ENCODE measurements around the gene DOCK2.
"Not testable (repeated sequence)": the region's sequence is repeated elsewhere in the genome, so short reads cannot be mapped to it uniquely, and the experiment has no call there.

DOCK2 gene

GRCh38 chr5:169756071-169756765 is 119.1 kb downstream of the DOCK2 start:
- DNase-seq (ENCODE audit: low spot score) = no peak

- DNase-seq (ENCODE audit: low spot score) = no peak
Measured at GRCh38 chr5:169757016-169757415, 119.9 kb downstream of the DOCK2 start.

- DNase-seq (ENCODE audit: low spot score) = no peak
Measured at GRCh38 chr5:169758886-169759285, 121.8 kb downstream of the DOCK2 start.

GRCh38 chr5:169760229-169760628 is 123.2 kb downstream of the DOCK2 start:
- no peak for DNase-seq (ENCODE audit: low spot score)

GRCh38 chr5:169762338-169763095 is 125.4 kb downstream of the DOCK2 start:
- DNase-seq (ENCODE audit: low spot score) = no peak

GRCh38 chr5:169763376-169764017 is 126.4 kb downstream of the DOCK2 start:
- DNase-seq (ENCODE audit: low spot score) = no peak

- no peak for DNase-seq (ENCODE audit: low spot score)
Measured at GRCh38 chr5:169764018-169764378, 126.9 kb downstream of the DOCK2 start.

- no peak for DNase-seq (ENCODE audit: low spot score)
Measured at GRCh38 chr5:169765176-169765996, 128.3 kb downstream of the DOCK2 start.

GRCh38 chr5:169766943-169767342 is 129.9 kb downstream of the DOCK2 start:
- not testable (repeated sequence) for DNase-seq (ENCODE audit: low spot score)

GRCh38 chr5:169767938-169768337 is 130.9 kb downstream of the DOCK2 start:
- DNase-seq (ENCODE audit: low spot score) = no peak

GRCh38 chr5:169768416-169768815 is 131.3 kb downstream of the DOCK2 start:
- no peak for DNase-seq (ENCODE audit: low spot score)

- no peak for DNase-seq (ENCODE audit: low spot score)
Measured at GRCh38 chr5:169770109-169770508, 133.0 kb downstream of the DOCK2 start.

- no peak for DNase-seq (ENCODE audit: low spot score)
Measured at GRCh38 chr5:169772256-169772655, 135.2 kb downstream of the DOCK2 start.

GRCh38 chr5:169772688-169773087 is 135.6 kb downstream of the DOCK2 start:
- DNase-seq (ENCODE audit: low spot score) = no peak

- DNase-seq (ENCODE audit: low spot score) = no peak
Measured at GRCh38 chr5:169777159-169777558, 140.1 kb downstream of the DOCK2 start.

- no peak for DNase-seq (ENCODE audit: low spot score)
Measured at GRCh38 chr5:169778622-169779596, 141.8 kb downstream of the DOCK2 start.

GRCh38 chr5:169781420-169782345 is 144.6 kb downstream of the DOCK2 start:
- no peak for DNase-seq (ENCODE audit: low spot score)

- no peak for DNase-seq (ENCODE audit: low spot score)
Measured at GRCh38 chr5:169785771-169786618, 148.9 kb downstream of the DOCK2 start.

GRCh38 chr5:169788168-169788567 is 151.1 kb downstream of the DOCK2 start:
- DNase-seq (ENCODE audit: low spot score) = no peak
